Neuron (in vitro differentiated cells): ENCODE measurements around the gene CYB5R3.
"Not testable (repeated sequence)": the region's sequence is repeated elsewhere in the genome, so short reads cannot be mapped to it uniquely, and the experiment has no call there.

Source experiments
- H2AFZ ChIP-seq: one replicate; pipeline ENCODE4 v1.6.1; 2013; ENCODE audit warnings: low read depth, mild to moderate bottlenecking, inconsistent platforms, low read length, moderate library complexity
- H3K27me3 ChIP-seq: one replicate; pipeline ENCODE4 v1.6.1; 2013; ENCODE audit warnings: low read length; ENCODE audit not compliant: insufficient read depth
- H3K36me3 ChIP-seq: one replicate; pipeline ENCODE4 v1.6.1; 2013; ENCODE audit warnings: low read length; ENCODE audit not compliant: insufficient read depth
- H3K4me1 ChIP-seq: one replicate; pipeline ENCODE4 v1.6.1; 2013; ENCODE audit warnings: low read length; ENCODE audit not compliant: insufficient read depth
- H3K4me3 ChIP-seq: 2 replicates; pipeline ENCODE4 v1.5.1; 2013; ENCODE audit warnings: mild to moderate bottlenecking, low read length, moderate library complexity
- H3K9me3 ChIP-seq: one replicate; pipeline ENCODE4 v1.6.1; 2013; ENCODE audit warnings: low read length

The CYB5R3 gene

DNA sequence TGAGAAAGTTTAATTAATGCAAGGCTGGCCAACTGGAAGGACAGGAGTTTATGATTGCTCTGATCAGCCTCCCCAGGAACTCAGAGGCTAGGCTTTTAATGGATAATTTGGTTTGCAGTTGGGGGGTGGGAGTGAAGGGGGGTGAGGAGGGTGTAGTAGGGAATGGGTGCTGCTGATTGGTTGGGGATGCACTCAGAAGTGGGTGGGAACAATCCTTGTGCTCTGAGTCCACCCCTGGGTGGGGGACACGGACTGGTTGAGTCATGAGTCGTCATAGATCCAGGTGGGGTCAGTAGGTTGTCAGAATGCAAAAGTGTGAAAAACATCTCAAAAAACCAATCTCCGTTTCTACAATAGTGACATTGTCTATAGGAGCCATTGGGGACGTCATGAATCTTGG, 20.9 kb upstream of the CYB5R3 start:
- H3K4me3 ChIP-seq: no peak overlapping the region
- no peaks in the 10 kb centered on the region for H3K36me3 ChIP-seq
- H3K4me1 ChIP-seq: no peaks in the 10 kb centered on the region
- no peak overlapping the region for H2AFZ ChIP-seq
- no peaks in the 10 kb centered on the region for H3K9me3 ChIP-seq
- no peaks in the 10 kb centered on the region for H3K27me3 ChIP-seq

DNA sequence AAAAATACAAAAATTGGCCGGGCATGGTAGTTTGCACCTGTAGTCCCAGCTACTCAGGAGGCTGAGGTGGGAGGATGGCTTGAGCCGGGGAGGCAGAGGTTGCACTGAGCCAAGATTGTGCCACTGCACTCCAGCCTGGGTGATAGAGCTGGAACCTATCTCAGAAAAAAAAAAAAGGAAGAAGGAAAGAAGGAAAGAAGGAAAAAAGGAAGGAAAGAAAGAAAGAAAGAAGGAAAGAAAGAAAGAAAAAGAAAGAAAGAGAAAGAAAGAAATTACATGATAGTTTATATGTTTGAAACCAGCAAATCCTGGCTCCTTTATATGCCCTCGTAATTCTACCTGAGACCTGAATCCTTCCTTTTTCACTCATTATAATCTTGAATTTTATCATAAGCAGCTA, 17.2 kb upstream of the CYB5R3 start:
- H3K27me3 ChIP-seq: peaks cover 14% of the 10 kb centered on the region
- H3K4me1 ChIP-seq, H2AFZ ChIP-seq, H3K4me3 ChIP-seq, H3K36me3 ChIP-seq, H3K9me3 ChIP-seq: not testable (repeated sequence)

DNA sequence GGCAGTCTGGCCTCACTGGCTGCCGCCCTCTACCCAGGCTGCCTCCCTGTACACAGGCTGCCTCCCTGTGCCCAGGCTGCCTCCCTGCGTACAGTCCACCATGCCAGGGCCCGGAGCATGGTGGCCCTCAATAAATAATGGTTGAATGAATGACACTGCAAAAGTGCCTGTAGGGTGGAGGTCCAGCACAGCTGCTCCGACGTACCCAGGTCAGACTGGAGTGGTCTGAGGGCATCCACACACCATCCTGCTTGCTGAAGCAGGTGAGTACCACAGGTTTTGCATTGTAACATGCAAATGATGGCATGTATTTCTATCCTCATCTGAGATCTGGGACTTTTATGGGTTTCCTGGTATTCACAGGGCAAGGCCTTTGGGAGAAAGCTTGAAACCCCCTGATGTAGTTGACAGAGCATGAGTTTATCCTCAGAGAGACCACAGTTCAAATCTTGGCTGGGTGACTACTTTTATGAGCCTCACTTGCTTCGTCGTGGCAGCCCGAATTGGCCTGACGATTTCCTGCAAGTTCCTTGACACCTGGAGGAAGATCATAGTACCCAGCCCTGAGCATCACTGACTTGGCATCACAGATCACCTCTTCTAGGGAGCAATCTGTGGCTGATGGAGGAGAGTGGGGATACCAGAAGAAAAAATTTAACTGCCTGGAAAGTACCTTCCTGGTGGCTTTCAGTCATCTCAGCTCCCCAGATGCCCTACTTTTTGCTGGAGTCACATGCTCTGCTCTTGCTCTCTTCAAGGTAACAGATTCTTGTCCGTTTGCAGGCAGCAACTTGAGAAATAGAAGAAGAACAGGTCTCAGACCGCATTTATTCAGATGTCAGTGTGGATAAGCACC, 16.0 kb upstream of the CYB5R3 start:
- Histone ChIP-seq H3K36me3 (no peaks in the 10 kb centered on the region), H3K4me3 (no peak overlapping the region), H3K4me1 (no peaks in the 10 kb centered on the region), H3K9me3 (no peaks in the 10 kb centered on the region), H2AFZ (no peak overlapping the region), H3K27me3 (peaks cover 14% of the 10 kb centered on the region)

DNA sequence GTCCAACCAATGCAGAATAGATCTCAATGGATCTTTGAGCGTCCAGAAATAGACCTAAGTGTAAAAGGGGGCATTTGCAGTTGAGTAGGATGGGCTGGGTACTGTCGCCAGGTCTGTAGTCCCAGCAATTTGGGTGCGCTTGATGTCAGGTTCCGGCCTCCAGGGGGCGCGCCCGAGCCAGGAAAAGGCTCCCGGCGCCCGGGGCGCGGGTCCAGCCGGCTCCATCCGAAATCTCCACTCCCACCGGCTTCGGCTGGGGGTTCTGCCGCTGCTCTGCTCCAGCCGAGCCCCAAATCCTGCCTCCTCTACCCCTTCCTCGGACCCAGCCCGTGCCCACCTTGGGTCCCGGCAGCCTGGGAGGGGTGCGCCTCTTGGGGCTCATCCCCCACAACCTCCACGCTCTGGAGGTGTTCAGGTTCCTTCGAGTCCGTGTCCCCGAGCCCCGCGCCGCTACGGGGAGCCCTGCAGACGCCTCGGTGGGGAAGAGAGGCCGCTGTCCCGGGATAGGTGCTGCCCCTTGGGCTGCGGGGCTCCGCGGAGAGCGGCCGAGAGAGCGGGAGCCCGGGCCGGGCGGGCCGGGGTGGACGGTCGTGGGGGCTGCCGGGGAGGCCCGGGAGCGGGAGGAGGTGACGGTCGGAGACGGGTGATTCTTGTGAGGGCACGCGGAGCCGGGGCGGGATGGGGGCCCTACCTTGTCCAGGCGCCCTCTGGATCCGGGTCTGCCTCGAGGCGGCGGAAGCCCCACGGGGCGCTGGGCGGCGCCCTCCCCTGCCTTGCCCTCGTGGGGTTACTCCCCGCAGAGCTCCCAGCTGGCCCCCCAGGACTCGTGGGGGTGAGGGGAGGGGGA, 13.0 kb upstream of the CYB5R3 start:
- H3K9me3 ChIP-seq: no peaks in the 10 kb centered on the region
- peak overlapping the region; percentile 43 for H3K4me3 ChIP-seq
- peaks cover 14% of the 10 kb centered on the region for H3K27me3 ChIP-seq
- no peaks in the 10 kb centered on the region for H3K4me1 ChIP-seq
- no peaks in the 10 kb centered on the region for H3K36me3 ChIP-seq
- peak overlapping the region; percentile 93 for H2AFZ ChIP-seq

DNA sequence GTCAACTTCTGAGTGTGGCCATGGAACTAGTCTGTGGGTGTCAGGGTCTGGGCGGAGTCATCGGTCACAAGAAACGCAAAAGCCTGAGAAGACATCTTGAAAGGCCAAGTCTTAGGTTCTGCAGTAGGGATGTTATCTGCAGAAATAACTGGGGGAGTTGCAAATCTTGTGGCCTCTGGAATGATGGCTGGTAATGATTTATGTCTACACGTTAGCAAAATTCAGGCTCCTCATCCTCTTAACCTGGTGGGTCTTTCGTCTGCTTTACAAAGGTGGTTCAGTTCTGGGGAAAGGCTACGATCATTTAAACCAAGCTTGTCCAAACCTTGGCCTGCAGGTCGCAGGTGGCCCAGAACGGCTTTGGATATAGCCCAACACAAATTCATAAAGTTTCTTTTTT, 7.4 kb upstream of the CYB5R3 start:
- Histone ChIP-seq H3K9me3 (no peaks in the 10 kb centered on the region), H2AFZ (no peak overlapping the region), H3K4me1 (peaks cover 4% of the 10 kb centered on the region), H3K36me3 (no peaks in the 10 kb centered on the region), H3K4me3 (no peak overlapping the region), H3K27me3 (no peaks in the 10 kb centered on the region)

DNA sequence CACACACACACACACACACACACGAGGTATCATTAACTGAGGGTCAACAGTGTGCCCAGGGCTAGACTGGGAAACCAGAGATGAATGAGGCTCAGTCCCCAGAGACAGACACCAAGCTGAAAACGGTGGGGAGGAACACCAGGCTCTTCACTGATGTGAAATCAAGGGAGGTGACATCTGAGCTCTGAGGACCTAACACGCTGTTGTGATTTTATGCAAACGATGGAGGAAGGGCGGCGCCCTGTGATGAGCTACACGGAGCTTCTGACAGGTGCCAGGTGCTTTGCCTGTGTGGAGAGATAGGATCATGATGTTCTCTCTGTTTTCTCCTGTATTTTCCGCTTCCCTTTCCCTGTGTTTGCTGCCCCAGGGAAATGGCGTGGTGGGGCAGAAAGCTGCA, 6.5 kb upstream of the CYB5R3 start:
- no peaks in the 10 kb centered on the region for H3K36me3 ChIP-seq
- no peak overlapping the region for H3K4me3 ChIP-seq
- H3K9me3 ChIP-seq: no peaks in the 10 kb centered on the region
- H2AFZ ChIP-seq: no peak overlapping the region
- peaks cover 4% of the 10 kb centered on the region for H3K4me1 ChIP-seq
- H3K27me3 ChIP-seq: no peaks in the 10 kb centered on the region

DNA sequence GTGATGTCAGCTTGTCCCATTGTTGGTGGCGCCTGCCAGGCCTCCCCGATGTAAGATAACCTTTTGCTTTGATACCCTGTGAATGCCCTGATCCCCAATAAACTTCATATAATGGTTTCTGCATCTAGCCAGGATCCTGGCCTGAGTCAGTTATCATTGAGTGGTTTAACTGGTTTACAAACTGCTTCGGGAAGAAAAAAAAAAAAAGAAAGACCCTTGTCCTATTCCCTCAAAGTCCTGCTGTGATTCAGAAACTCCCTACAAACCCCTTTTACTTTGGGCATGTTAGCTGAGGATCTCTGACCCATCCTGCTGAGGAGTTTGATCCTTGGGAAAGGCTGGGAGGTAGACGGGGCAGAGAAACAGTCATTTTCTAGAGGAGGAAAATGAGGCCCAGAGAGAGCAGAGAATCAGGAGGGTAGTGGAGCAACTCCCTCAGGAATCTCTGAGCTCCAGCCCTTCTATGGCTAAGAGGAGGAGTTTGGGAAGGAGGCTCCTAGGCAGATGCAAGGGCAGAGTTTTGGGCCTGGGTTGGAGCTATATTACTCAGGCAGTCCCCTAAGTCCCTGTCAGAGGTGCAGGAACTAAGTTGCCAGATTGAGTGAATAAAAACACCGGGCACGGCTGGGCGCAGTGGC, 5.4 kb upstream of the CYB5R3 start:
- H3K27me3 ChIP-seq: no peaks in the 10 kb centered on the region
- H2AFZ ChIP-seq: no peak overlapping the region
- no peaks in the 10 kb centered on the region for H3K9me3 ChIP-seq
- no peaks in the 10 kb centered on the region for H3K36me3 ChIP-seq
- H3K4me3 ChIP-seq: no peak overlapping the region
- H3K4me1 ChIP-seq: peaks cover 4% of the 10 kb centered on the region

DNA sequence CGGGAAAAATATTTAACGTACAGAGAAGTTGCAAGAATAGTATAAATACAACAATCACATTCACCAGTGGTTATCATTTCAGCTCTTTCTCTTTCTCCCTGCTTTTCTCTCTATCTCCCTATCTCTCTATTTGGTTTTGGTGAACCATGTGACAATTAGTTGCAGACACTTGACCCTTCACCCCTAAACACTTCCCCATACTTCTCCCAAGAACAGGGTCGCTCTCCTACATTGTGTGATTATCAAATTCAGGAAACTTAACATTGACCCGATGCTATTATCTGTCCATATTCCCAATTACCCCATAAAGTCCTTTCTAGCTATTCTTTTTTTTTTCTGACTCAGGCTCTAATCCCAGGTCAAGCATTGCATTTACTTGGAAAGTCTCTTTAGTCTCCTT, 4.8 kb upstream of the CYB5R3 start:
- Histone ChIP-seq H3K4me1 (peaks cover 4% of the 10 kb centered on the region), H3K4me3 (no peak overlapping the region), H3K36me3 (no peaks in the 10 kb centered on the region), H3K9me3 (no peaks in the 10 kb centered on the region), H3K27me3 (no peaks in the 10 kb centered on the region), H2AFZ (no peak overlapping the region)

DNA sequence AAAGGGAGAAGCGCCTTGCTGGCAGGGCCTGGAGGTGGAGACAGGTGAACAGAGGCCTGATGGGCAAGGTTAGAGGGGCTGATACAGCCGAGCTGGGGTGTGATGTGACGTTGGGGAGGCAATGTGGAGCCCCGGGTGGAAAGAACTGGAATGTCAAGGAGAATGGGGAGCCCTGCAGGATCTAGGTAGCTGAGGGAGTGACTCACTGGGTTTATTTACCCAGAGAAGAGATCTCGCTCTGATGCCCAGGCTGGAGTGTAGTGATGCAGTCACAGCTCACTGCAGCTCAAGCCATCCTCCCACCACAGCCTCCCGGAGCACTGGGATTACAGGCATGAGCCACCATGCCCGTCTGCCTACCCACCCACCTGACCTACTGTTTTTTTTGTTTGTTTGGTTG, 1.9 kb upstream of the CYB5R3 start:
- H2AFZ ChIP-seq: no peak overlapping the region

DNA sequence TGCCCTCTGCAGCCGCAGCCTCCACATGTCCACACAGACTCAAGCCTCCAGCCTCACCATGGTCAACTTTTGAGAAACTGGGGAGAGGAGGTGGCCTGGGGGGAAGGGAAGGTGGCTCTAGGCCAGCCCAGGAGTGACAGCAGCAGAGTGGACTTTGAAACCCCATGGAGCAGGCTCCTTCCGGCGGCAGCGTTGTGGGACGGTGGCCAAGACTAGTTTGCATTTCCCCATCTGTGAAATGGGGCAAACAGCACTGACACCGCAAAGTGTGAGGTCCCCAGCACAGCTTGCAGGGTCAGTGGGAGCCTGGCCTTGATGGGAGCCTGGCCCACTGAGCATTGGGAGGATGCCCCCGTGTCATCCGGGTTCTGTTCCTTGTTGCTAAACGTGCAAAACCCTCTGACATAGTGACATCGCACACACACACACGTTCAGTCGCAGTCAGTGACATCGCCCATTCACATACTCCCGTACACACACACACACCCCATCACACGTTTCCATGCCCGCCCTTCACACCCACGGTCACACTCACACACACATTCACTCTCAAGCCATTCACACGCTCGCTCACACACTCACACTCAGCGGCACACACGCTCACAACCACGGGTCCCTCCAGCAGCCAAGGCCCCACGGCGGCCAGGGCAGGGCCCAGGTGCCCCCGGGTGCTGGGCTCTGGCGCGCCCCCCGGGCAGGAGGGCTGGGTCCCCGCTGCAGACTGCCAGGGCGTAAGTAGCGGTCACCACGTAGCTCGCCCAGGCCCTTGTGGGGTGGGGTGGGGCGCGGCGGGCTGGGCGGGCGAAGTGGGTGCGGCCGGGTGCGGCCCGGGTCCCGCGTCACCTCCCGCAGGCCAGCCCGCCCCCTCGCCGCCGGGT, 585 bp downstream of the CYB5R3 start:
- no peaks in the 10 kb centered on the region for H3K36me3 ChIP-seq
- no peaks in the 10 kb centered on the region for H3K9me3 ChIP-seq
- H3K27me3 ChIP-seq: no peaks in the 10 kb centered on the region
- H3K4me3 ChIP-seq: peak overlapping the region; percentile 87
- peaks cover 14% of the 10 kb centered on the region for H3K4me1 ChIP-seq
- no peak overlapping the region for H2AFZ ChIP-seq

More for the DNA sequence above, 1.9 kb upstream of the CYB5R3 start:
- no peaks in the 10 kb centered on the region for H3K9me3 ChIP-seq
- H3K4me3 ChIP-seq: no peak overlapping the region
- H3K36me3 ChIP-seq: no peaks in the 10 kb centered on the region
- H3K4me1 ChIP-seq: peaks cover 16% of the 10 kb centered on the region
- no peaks in the 10 kb centered on the region for H3K27me3 ChIP-seq

DNA sequence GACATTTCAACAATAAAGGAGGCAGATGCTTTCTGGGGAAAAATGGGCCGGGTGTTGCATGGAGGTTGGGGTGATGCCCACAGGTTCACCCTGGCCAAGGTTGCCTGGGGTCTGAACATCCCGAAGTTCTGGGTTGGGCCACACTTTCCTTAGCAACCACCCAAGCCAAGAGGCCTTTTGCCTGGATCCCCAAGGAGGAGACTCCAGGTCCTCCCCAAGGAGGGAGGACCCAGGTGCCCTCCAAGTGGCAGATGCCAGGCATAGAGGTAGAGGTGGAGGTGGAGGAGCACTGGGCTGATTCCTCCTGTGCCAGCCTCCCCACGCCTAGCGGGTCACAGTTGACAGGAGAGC, 1.2 kb downstream of the CYB5R3 start:
- Histone ChIP-seq H3K27me3 (no peaks in the 10 kb centered on the region), H3K36me3 (no peaks in the 10 kb centered on the region), H3K9me3 (no peaks in the 10 kb centered on the region), H2AFZ (no peak overlapping the region), H3K4me1 (peaks cover 12% of the 10 kb centered on the region), H3K4me3 (peak overlapping the region; percentile 87)

DNA sequence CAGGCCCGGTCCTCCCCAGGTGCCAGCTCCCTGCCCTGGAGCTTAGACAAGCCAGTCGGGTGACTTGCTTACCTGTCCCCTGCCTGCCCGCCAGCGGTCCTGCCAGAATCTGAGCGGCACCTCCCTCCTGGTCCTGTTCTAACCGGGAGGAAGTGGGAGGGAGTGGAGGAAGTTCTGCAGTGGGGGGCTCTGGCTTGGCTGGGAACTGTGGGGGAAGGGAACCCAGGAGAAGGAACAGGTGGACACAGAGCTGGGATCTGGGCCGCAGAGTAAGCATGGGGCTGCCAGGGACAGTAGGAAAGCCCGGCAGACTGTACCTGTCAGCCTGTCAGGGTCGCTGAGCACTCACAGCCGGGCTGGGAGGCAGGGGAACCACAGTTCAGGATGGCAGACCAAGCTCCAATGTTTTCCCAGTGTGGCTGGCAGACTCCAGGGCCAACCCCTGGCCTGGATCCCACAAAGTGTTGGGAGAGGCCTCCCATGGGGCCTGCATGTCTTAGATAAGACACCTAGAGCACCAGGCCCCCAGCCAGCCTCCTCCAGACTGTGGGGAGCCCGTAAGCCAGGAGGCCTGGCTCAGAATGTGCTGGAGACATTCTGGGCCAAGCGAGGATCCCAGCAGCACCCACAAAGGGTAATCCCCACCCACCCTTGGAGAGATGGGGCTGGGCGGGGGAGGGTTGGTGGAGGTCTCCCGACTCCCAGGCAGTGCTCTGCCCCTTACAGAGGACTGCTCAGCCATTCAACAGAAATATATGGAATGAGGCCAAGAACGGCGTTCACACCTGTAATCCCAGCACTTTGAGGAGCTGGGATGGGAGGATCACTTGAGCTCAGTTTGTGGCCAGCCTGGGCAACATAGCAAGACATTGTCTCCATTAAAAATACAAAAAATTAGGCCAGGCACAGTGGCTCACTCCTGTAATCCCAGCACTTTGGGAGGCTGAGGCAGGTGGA, 2.3 kb downstream of the CYB5R3 start:
- Histone ChIP-seq H3K4me1 (peaks cover 12% of the 10 kb centered on the region), H3K4me3 (no peak overlapping the region)

More for the DNA sequence above, 2.3 kb downstream of the CYB5R3 start:
- Histone ChIP-seq H3K9me3 (no peaks in the 10 kb centered on the region), H3K27me3 (no peaks in the 10 kb centered on the region), H2AFZ (no peak overlapping the region), H3K36me3 (no peaks in the 10 kb centered on the region)
